NB4 (cell line): Measurements from ENCODE around the gene TBXAS1.

Experiments
- DNase-seq: peaks from one replicate; pipeline ENCODE4 v3.0.0; 2010; ENCODE audit warnings: low read depth
- H3K4me3 ChIP-seq: one replicate; pipeline ENCODE4 v1.5.1; 2011; ENCODE audit warnings: mild to moderate bottlenecking, low read depth, low read length, moderate library complexity
- CTCF ChIP-seq: IDR thresholded peaks from one replicate; pipeline ENCODE4 v1.5.1; 2012; ENCODE audit warnings: low read depth, low read length
- MAX ChIP-seq: IDR thresholded peaks from 2 replicates; pipeline ENCODE4 v1.6.1; 2011; ENCODE audit warnings: low read depth, low read length
- MYC ChIP-seq: IDR thresholded peaks from 2 replicates; pipeline ENCODE4 v1.6.1; 2011; ENCODE audit warnings: low read depth, low read length
- POLR2A ChIP-seq: IDR thresholded peaks from 2 replicates; pipeline ENCODE4 v1.6.1; 2011; ENCODE audit warnings: mild to moderate bottlenecking; ENCODE audit not compliant: insufficient read length; ENCODE audit errors: extremely low read depth

Gene TBXAS1

GRCh38 chr7:140033036-140033435 lies 204.0 kb downstream of the TBXAS1 start:
- H3K4me3 ChIP-seq: no peak overlapping the region
- no peak for DNase-seq
- TF ChIP-seq CTCF (no peak), MAX (no peak), MYC (no peak), POLR2A (no peak)

GRCh38 chr7:140033779-140034363 lies 204.8 kb downstream of the TBXAS1 start:
- TF ChIP-seq MYC: no peak
- no peak for TF ChIP-seq MAX
- no peak for TF ChIP-seq CTCF
- no peak for TF ChIP-seq POLR2A
- H3K4me3 ChIP-seq: no peak overlapping the region
- DNase-seq: no peak

GRCh38 chr7:140034421-140034820 lies 205.4 kb downstream of the TBXAS1 start:
- no peak for DNase-seq
- H3K4me3 ChIP-seq: no peak overlapping the region
- TF ChIP-seq MAX (no peak), MYC (no peak), POLR2A (no peak), CTCF (no peak)

GRCh38 chr7:140035400-140036223 lies 206.5 kb downstream of the TBXAS1 start:
- TF ChIP-seq MAX: no peak
- TF ChIP-seq POLR2A: no peak
- TF ChIP-seq MYC: no peak
- TF ChIP-seq CTCF: no peak
- no peak for DNase-seq
- no peak overlapping the region for H3K4me3 ChIP-seq

- no peak overlapping the region for H3K4me3 ChIP-seq
- peak; percentile 60; the same call in 1 of the 2 replicates for TF ChIP-seq MYC
- TF ChIP-seq POLR2A: no peak
- TF ChIP-seq CTCF: peak; percentile 11
- TF ChIP-seq MAX: peak; percentile 92
- DNase-seq: peak; percentile 85
Observed at GRCh38 chr7:140036224-140036962, 207.3 kb downstream of the TBXAS1 start.
